SK-N-SH treated with all-trans-retinoic acid at 6 μM for 48 hours (cell line): ENCODE measurements around the gene SPTBN4.
A peak's percentile ranks its signal among the peaks of the same experiment; 100 is the strongest.

ENCODE experiments used
- ATAC-seq: fragments of 200-7000 bp; cut with Tn5 transposase; 3 replicates; pipeline ENCODE4 v1.9.1; 2020; ENCODE audit warnings: mild to moderate bottlenecking, moderate library complexity
- ARNTL ChIP-seq: fragments of 450-650 bp; formaldehyde crosslinking; IDR thresholded peaks from 2 replicates; pipeline ENCODE4 v1.5.0; 2020; ENCODE audit warnings: low read depth, mild to moderate bottlenecking, moderate library complexity, borderline replicate concordance
- CSDC2 ChIP-seq: fragments of 250-450 bp; sonication (Bioruptor Pico); IDR thresholded peaks from 2 replicates; pipeline ENCODE4 v1.5.0; 2020; ENCODE audit warnings: mild to moderate bottlenecking, moderate library complexity
- ESRRG ChIP-seq: fragments of 250-450 bp; sonication (Bioruptor Pico); IDR thresholded peaks from 2 replicates; pipeline ENCODE4 v1.6.1; 2021; ENCODE audit warnings: mild to moderate bottlenecking
- GLIS3 ChIP-seq: fragments of 250-450 bp; sonication (Bioruptor Pico); IDR thresholded peaks from 2 replicates; pipeline ENCODE4 v1.5.0; 2020; ENCODE audit warnings: mild to moderate bottlenecking, moderate library complexity
- OSR1 ChIP-seq: fragments of 250-450 bp; sonication (Bioruptor Pico); IDR thresholded peaks from 2 replicates; pipeline ENCODE4 v1.8.0; 2022; ENCODE audit warnings: moderate library complexity, mild to moderate bottlenecking, inconsistent platforms
- PPARA ChIP-seq: fragments of 250-450 bp; sonication (Bioruptor Pico); IDR thresholded peaks from 2 replicates; pipeline ENCODE4 v1.5.0; 2020; ENCODE audit warnings: mild to moderate bottlenecking, borderline replicate concordance
- RARB ChIP-seq: fragments of 250-450 bp; sonication (Bioruptor Pico); IDR thresholded peaks from 2 replicates; pipeline ENCODE4 v1.8.0; 2021; ENCODE audit warnings: mild to moderate bottlenecking, moderate library complexity
- SNAI2 ChIP-seq: fragments of 250-450 bp; sonication (Bioruptor Pico); IDR thresholded peaks from 2 replicates; pipeline ENCODE4 v1.5.0; 2020; ENCODE audit warnings: mild to moderate bottlenecking, moderate library complexity
- TCF4 ChIP-seq: fragments of 250-450 bp; sonication (Bioruptor Pico); IDR thresholded peaks from 2 replicates; pipeline ENCODE4 v1.8.0; 2021; ENCODE audit warnings: mild to moderate bottlenecking, moderate library complexity, borderline replicate concordance
- TOX ChIP-seq: fragments of 250-450 bp; sonication (Bioruptor Pico); IDR thresholded peaks from 2 replicates; pipeline ENCODE4 v1.8.0; 2021; ENCODE audit warnings: mild to moderate bottlenecking, moderate library complexity, borderline replicate concordance
- ZC3H10 ChIP-seq: fragments of 250-450 bp; sonication (Bioruptor Pico); IDR thresholded peaks from 2 replicates; pipeline ENCODE4 v1.5.1; 2021; ENCODE audit warnings: mild to moderate bottlenecking, moderate library complexity
- ZFP3 ChIP-seq: fragments of 250-450 bp; sonication (Bioruptor Pico); IDR thresholded peaks from 2 replicates; pipeline ENCODE4 v1.5.0; 2020; ENCODE audit warnings: mild to moderate bottlenecking, moderate library complexity
- ZFP30 ChIP-seq: fragments of 450-650 bp; formaldehyde crosslinking; IDR thresholded peaks from 2 replicates; pipeline ENCODE4 v1.5.0; 2022; ENCODE audit warnings: mild to moderate bottlenecking, moderate library complexity
- ZNF565 ChIP-seq: fragments of 450-650 bp; formaldehyde crosslinking; conservative IDR thresholded peaks from 2 replicates; pipeline ENCODE4 v1.5.0; 2020; ENCODE audit warnings: low read depth, mild to moderate bottlenecking, moderate library complexity
- ZNF8 ChIP-seq: fragments of 450-650 bp; formaldehyde crosslinking; IDR thresholded peaks from 2 replicates; pipeline ENCODE4 v1.5.0; 2020; ENCODE audit warnings: mild to moderate bottlenecking, moderate library complexity
- TF ChIP-seq, protein P1 (sequence below): fragments of 250-450 bp; sonication (Bioruptor Pico); IDR thresholded peaks from 2 replicates; pipeline ENCODE4 v1.8.0; 2021; ENCODE audit warnings: low read depth, mild to moderate bottlenecking, moderate library complexity, borderline replicate concordance
- TF ChIP-seq, protein P2 (sequence below): fragments of 250-450 bp; sonication (Bioruptor Pico); IDR thresholded peaks from 2 replicates; pipeline ENCODE4 v1.5.0; 2020; ENCODE audit warnings: mild to moderate bottlenecking, moderate library complexity
- TF ChIP-seq, protein P3 (sequence below): fragments of 250-450 bp; sonication (Bioruptor Pico); IDR thresholded peaks from 2 replicates; pipeline ENCODE4 v1.8.0; 2020; ENCODE audit warnings: mild to moderate bottlenecking, moderate library complexity, borderline replicate concordance
- TF ChIP-seq, protein P4 (sequence below): fragments of 250-450 bp; sonication (Bioruptor Pico); IDR thresholded peaks from 2 replicates; pipeline ENCODE4 v1.5.1; 2021; ENCODE audit warnings: mild to moderate bottlenecking, moderate library complexity
- TF ChIP-seq, protein P5 (sequence below): fragments of 250-450 bp; sonication (Bioruptor Pico); IDR thresholded peaks from 2 replicates; pipeline ENCODE4 v1.5.1; 2020; ENCODE audit warnings: low read depth, mild to moderate bottlenecking, moderate library complexity

SPTBN4 gene

DNA sequence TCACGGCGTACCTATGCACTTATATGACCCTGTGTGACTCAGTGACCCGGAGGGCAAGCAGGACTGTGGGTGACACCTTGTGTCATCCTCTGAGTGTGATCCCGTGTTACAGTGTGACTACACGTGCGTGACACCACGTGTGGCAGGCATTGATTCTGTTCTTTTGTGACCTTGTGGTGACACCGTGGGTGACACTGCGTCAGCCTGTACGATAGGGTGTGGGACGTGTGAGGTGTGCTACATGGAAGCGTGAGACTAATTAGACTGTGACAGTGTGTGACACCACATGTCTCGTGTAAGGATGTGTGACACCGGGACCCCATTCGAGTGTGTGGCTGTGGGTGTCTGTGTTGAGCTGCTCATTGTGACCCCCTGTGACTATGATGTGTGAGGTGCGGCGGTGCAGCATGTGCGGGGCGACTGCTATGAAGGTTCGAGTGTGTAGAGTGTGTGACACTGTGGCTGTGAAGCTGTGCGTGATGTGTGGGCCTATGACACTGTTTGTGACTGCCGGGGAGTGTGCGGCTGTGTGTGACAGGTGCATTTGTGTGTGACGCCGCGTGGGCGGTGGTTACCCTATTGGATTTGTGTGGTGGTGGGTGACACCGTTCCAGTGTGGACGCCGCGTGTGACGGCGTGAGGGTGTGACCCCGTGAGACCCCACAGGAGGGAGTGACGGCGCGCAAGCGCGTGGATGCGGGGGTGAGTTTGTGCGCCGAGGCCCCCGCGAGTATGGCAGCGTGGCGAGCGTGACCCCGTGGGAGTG, 399 bp upstream of the SPTBN4 start:
- 0 out of 3 replicates have a peak, but pooled peaks have one; percentile 2 for ATAC-seq
- TF ChIP-seq ARNTL (no peak), GLIS3 (no peak), ZC3H10 (CRISPR knock-in tag) (no peak), SNAI2 (CRISPR knock-in tag) (no peak), ZNF8 (CRISPR knock-in tag) (no peak), ZFP30 (no peak), ZFP3 (CRISPR knock-in tag) (no peak), OSR1 (no peak), RARB (no peak), ZNF565 (CRISPR knock-in tag) (no peak)
- TF ChIP-seq, protein P1, sequence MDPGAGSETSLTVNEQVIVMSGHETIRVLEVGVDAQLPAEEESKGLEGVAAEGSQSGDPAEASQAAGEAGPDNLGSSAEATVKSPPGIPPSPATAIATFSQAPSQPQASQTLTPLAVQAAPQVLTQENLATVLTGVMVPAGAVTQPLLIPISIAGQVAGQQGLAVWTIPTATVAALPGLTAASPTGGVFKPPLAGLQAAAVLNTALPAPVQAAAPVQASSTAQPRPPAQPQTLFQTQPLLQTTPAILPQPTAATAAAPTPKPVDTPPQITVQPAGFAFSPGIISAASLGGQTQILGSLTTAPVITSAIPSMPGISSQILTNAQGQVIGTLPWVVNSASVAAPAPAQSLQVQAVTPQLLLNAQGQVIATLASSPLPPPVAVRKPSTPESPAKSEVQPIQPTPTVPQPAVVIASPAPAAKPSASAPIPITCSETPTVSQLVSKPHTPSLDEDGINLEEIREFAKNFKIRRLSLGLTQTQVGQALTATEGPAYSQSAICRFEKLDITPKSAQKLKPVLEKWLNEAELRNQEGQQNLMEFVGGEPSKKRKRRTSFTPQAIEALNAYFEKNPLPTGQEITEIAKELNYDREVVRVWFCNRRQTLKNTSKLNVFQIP = no peak
- TF ChIP-seq, protein P2, sequence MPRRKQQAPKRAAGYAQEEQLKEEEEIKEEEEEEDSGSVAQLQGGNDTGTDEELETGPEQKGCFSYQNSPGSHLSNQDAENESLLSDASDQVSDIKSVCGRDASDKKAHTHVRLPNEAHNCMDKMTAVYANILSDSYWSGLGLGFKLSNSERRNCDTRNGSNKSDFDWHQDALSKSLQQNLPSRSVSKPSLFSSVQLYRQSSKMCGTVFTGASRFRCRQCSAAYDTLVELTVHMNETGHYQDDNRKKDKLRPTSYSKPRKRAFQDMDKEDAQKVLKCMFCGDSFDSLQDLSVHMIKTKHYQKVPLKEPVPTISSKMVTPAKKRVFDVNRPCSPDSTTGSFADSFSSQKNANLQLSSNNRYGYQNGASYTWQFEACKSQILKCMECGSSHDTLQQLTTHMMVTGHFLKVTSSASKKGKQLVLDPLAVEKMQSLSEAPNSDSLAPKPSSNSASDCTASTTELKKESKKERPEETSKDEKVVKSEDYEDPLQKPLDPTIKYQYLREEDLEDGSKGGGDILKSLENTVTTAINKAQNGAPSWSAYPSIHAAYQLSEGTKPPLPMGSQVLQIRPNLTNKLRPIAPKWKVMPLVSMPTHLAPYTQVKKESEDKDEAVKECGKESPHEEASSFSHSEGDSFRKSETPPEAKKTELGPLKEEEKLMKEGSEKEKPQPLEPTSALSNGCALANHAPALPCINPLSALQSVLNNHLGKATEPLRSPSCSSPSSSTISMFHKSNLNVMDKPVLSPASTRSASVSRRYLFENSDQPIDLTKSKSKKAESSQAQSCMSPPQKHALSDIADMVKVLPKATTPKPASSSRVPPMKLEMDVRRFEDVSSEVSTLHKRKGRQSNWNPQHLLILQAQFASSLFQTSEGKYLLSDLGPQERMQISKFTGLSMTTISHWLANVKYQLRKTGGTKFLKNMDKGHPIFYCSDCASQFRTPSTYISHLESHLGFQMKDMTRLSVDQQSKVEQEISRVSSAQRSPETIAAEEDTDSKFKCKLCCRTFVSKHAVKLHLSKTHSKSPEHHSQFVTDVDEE (CRISPR knock-in tag) = no peak

DNA sequence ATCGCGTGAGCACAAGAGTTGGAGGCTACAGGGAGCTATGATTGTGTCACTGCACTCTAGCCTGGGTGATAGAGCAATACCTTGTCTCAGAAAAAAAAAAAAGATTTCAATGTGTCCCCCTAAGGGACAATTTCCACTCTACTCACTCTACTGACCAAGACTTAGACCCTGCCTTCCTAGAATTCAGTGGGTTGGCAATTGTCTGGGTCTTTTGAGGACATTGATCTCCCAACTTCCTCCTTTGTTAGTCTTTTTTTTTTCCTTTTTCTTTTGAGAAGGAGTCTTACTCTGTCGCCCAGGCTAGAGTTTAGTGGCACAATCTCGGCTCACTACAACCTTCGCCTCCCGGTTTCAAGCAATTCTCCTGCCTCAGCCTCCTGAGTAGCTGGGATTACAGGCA, 2.2 kb downstream of the SPTBN4 start:
- no peak for TF ChIP-seq PPARA (CRISPR knock-in tag)
- TF ChIP-seq ZFP30 = no peak
- TF ChIP-seq ZC3H10 (CRISPR knock-in tag) = no peak
- TF ChIP-seq, protein P3, sequence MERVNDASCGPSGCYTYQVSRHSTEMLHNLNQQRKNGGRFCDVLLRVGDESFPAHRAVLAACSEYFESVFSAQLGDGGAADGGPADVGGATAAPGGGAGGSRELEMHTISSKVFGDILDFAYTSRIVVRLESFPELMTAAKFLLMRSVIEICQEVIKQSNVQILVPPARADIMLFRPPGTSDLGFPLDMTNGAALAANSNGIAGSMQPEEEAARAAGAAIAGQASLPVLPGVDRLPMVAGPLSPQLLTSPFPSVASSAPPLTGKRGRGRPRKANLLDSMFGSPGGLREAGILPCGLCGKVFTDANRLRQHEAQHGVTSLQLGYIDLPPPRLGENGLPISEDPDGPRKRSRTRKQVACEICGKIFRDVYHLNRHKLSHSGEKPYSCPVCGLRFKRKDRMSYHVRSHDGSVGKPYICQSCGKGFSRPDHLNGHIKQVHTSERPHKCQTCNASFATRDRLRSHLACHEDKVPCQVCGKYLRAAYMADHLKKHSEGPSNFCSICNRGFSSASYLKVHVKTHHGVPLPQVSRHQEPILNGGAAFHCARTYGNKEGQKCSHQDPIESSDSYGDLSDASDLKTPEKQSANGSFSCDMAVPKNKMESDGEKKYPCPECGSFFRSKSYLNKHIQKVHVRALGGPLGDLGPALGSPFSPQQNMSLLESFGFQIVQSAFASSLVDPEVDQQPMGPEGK (CRISPR knock-in tag) = no peak
- ATAC-seq = no peak

DNA sequence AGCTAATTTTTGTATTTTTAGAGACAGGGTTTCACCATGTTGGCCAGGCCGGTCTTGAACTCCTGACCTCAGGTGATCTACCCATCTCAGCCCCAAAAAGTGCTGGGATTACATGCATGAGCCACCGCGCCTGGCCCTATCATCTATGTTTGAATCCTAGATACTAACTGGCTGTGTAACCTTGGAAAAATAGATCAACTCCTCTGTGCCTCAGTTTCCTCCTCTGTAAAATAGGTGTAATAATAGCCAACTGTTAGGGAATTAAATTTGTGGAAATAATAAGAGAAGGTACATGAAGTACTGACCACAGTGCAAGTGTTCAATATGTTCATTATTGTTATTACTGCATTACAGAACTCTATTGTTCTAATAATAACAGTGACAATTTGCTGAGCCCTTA, 4.3 kb downstream of the SPTBN4 start:
- no peak for ATAC-seq
- TF ChIP-seq OSR1 (no peak), ZNF565 (CRISPR knock-in tag) (no peak), ARNTL (no peak), TOX (CRISPR knock-in tag) (no peak), PPARA (CRISPR knock-in tag) (no peak), GLIS3 (no peak), TCF4 (CRISPR knock-in tag) (no peak), ESRRG (no peak), ZNF8 (CRISPR knock-in tag) (no peak), ZFP30 (no peak), SNAI2 (CRISPR knock-in tag) (no peak), CSDC2 (CRISPR knock-in tag) (no peak)
- TF ChIP-seq, protein P2 (CRISPR knock-in tag) = no peak
- TF ChIP-seq, protein P3 (CRISPR knock-in tag) = no peak
- TF ChIP-seq, protein P4, sequence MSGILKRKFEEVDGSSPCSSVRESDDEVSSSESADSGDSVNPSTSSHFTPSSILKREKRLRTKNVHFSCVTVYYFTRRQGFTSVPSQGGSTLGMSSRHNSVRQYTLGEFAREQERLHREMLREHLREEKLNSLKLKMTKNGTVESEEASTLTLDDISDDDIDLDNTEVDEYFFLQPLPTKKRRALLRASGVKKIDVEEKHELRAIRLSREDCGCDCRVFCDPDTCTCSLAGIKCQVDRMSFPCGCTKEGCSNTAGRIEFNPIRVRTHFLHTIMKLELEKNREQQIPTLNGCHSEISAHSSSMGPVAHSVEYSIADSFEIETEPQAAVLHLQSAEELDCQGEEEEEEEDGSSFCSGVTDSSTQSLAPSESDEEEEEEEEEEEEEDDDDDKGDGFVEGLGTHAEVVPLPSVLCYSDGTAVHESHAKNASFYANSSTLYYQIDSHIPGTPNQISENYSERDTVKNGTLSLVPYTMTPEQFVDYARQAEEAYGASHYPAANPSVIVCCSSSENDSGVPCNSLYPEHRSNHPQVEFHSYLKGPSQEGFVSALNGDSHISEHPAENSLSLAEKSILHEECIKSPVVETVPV = no peak
- TF ChIP-seq, protein P5, sequence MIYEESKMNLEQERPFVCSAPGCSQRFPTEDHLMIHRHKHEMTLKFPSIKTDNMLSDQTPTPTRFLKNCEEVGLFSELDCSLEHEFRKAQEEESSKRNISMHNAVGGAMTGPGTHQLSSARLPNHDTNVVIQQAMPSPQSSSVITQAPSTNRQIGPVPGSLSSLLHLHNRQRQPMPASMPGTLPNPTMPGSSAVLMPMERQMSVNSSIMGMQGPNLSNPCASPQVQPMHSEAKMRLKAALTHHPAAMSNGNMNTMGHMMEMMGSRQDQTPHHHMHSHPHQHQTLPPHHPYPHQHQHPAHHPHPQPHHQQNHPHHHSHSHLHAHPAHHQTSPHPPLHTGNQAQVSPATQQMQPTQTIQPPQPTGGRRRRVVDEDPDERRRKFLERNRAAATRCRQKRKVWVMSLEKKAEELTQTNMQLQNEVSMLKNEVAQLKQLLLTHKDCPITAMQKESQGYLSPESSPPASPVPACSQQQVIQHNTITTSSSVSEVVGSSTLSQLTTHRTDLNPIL = no peak
